RWPE1 (cell line): Measurements from ENCODE around the gene C10orf67.

ENCODE experiments used
- CTCF ChIA-PET: fragments of 350-600 bp; sonication (Branson Sonifier 250); formaldehyde crosslinking; extraction: SDS; loops from one replicate; lab custom pipeline; 2021; lab: Yijun Ruan, JAX
- POLR2A ChIA-PET: fragments of 400-600 bp; formaldehyde crosslinking; extraction: SDS; loops from one replicate; lab custom pipeline; 2020; ENCODE audit warnings: antibody characterized with exemption; ENCODE audit not compliant: low non-redundant PET; lab: Yijun Ruan, JAX
- DNase-seq: peaks from one replicate; pipeline ENCODE4 v3.0.0; 2012; ENCODE audit warnings: low spot score
- H3K27ac ChIP-seq: fragments of 450-650 bp; 2 replicates; pipeline ENCODE4 v1.5.1; 2017
- CTCF ChIP-seq: fragments of 450-650 bp; conservative IDR thresholded peaks from 2 replicates; pipeline ENCODE4 v1.5.1; 2017; ENCODE audit warnings: low read depth, mild to moderate bottlenecking

C10orf67 gene

DNA sequence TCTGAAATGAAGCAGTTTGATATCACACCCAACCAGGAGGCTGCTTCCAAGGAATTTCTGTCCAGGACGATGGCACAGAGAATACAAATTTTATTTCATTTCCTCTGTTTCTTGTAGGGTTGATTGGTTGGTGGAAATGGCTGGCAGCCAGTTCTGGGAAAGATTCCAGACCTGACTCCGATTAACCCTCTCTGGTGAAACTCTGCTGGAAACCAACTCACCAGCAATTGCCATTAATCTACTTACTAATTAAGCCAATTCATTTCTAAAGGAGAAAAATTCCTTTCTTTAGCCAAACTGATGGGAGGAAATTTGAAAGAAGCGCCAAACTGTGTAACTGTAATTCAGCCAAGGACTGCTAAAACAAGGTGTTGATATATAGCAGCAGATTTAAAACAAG lies 141.8 kb downstream of the C10orf67 start:
- DNase-seq, result no peak
- no peak for TF ChIP-seq CTCF
- ChIA-PET POLR2A (no interaction called here), CTCF (no interaction called here)
- no peak overlapping the region for H3K27ac ChIP-seq

GRCh38 chr10:23201837-23202236 lies 142.8 kb downstream of the C10orf67 start:
- ChIA-PET CTCF (no interaction called here), POLR2A (no interaction called here)
- no peak for DNase-seq
- no peak overlapping the region for H3K27ac ChIP-seq
- TF ChIP-seq CTCF, result no peak

- H3K27ac ChIP-seq, result no peak overlapping the region
- TF ChIP-seq CTCF, result no peak
- POLR2A ChIA-PET, result no interaction called here
- CTCF ChIA-PET, result interaction anchor here (0.5 to 1.1 kb wide), 2 partner anchors 42 to 91 kb away, joined by 3 to 4 read pairs; no protein-coding TSS in a partner anchor
- DNase-seq, result no peak
Measured at GRCh38 chr10:23200997-23201652, 143.5 kb downstream of the C10orf67 start.

DNA sequence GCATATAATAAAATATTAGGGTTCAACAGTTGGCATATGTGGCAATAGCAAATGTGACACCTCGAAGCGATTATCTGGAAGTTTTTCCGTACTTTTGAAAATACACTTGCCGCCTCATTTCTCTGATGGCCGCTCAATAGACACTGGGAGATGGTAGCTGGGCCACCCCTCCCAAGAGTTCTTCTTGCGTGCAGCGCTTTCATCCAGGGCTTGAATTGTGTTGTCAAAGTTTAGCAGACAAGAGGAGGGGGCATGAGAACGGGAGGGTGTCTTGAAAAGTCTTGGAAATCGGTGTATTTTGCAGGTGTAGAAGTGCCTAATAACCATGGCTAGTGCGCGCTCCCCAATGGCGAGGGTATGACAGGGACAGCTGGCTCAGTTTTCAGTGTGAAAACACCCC lies 144.0 kb downstream of the C10orf67 start:
- H3K27ac ChIP-seq, result no peak overlapping the region
- ChIA-PET POLR2A (no interaction called here), CTCF (interaction anchor here (1.1 kb wide), 1 partner anchor 42 kb away, joined by 3 read pairs; no protein-coding TSS in a partner anchor)
- DNase-seq, result no peak
- TF ChIP-seq CTCF, result no peak

DNA sequence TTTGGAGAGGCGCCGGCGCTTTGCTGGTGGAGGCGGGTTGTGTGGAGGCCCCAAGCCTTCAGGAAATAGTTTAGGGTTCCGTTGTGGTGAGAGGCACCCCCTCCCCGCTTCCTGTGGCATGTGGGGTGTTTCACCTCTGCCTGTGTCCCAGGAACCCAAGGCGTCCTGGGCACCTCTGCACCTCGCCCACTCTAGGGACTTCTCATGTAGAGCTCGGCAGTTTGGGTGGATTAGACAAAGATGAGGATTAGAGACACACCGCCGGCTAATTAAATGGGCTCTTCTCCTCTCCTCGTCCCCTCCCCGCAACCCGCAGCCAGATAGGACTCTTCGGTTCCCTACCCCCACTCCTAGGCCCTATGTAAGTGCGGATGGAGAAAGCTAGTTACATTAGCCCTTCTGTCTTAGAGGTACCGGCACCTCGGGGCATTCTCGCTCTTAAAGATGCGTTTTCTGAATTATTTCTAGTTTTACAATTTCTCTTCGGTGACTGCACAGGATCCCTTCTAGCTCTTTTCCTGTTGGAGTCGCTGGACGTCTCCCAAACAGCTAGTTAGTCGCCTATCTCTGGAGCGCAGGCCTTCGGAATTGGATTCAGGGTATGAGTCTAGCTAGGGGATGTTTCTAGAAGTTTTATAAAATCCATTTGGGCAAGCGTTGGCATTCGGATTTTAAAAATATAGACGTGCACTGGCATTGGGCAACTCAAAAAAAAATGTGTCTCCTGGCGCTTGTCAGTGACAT lies 144.7 kb downstream of the C10orf67 start:
- H3K27ac ChIP-seq, result no peak overlapping the region
- TF ChIP-seq CTCF, result no peak
- CTCF ChIA-PET, result interaction anchor here (0.5 to 1.1 kb wide), 2 partner anchors 41 to 52 kb away, joined by 3 read pairs; no protein-coding TSS in a partner anchor
- DNase-seq, result no peak
- POLR2A ChIA-PET, result no interaction called here

DNA sequence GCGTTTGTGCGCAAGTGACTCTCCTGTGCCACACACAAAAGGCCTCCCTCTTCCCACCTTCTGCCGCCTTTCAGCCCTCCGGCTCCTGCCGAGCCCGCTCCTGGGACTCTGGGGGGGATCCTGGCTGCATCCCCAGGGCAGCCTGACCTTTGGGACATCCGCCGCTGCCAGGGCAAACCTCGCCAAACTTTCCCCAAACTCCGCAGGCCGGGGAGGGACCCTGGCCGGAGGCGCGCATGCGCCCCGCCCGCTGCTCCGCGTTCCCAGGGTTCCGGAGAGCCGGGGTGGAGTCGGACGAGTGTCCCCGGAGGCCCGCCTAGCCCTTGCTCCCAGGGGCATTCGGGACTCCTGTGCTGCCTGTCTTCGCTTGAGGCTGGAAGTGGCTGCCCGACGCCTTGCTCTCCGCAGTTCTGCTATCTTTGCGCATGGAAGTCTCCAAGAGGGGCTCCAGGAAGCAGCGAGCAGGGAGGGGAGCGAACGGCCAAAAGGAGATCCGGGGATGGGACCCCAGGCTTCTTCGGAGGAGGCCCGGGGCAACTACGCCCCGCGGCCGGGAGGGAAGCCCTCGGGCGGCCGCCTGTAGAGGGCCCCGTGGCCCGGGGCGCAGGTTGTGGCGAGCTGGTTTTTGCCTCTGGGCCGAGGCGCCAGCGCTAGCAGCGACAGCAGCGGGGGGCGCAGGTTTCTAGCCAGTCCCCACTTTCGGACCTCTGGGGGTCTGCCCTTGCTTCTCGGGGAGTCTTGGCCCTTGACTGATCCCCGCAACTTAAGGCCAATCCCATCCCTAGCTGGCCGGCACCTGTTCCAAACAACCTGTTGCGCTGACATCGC lies 145.4 kb downstream of the C10orf67 start:
- no peak overlapping the region for H3K27ac ChIP-seq
- DNase-seq, result no peak
- ChIA-PET CTCF (no interaction called here), POLR2A (no interaction called here)
- TF ChIP-seq CTCF, result no peak
